Panc1 (cell line): ENCODE results near the gene LRGUK. TPM values are rescaled to one million over a fixed set of nuclear protein-coding genes. Genes with fewer than 3 reads are reported as not detected.
A peak's percentile ranks its signal among the peaks of the same experiment; 100 is the strongest.
"Not testable (repeated sequence)": the region's sequence is repeated elsewhere in the genome, so short reads cannot be mapped to it uniquely, and the experiment has no call there.

ENCODE experiments used
- ATAC-seq: fragments of 200-7000 bp; cut with Tn5 transposase; 2 replicates; pipeline ENCODE4 v1.9.1; 2020; ENCODE audit warnings: mild to moderate bottlenecking, moderate library complexity
- Bru-seq: library from RNA; stranded (reverse); fragments of 400-500 nt; gene quantifications from one replicate; lab custom pipeline; 2021; lab: Mats Ljungman, UMichigan
- BruChase-seq, 2 experiments: library from RNA; stranded (reverse); fragments of 400-500 nt; gene quantifications; one replicate each; lab custom pipeline; 2021; lab: Mats Ljungman, UMichigan
- BruUV-seq: library from RNA; stranded (reverse); fragments of 400-500 nt; replicated peaks from 2 replicates; lab custom pipeline; 2021; lab: Mats Ljungman, UMichigan
- CTCF ChIA-PET: fragments of 300-600 bp; sonication (Branson Sonifier 250); formaldehyde crosslinking; loops from one replicate; lab custom pipeline; 2022; ENCODE audit warnings: antibody characterized with exemption; lab: Charles Lee
- POLR2A ChIA-PET: fragments of 300-600 bp; sonication (Branson Sonifier 250); formaldehyde crosslinking; loops from one replicate; lab custom pipeline; 2022; ENCODE audit warnings: antibody characterized with exemption; lab: Charles Lee
- DNase-seq: peaks from one replicate; pipeline ENCODE4 v3.0.0-alpha.2; 2010; ENCODE audit warnings: low read depth, low spot score
- H3K27ac ChIP-seq: 2 replicates; pipeline ENCODE4 v1.5.1; 2011; ENCODE audit warnings: mild to moderate bottlenecking, low read length, inconsistent platforms
- H3K27me3 ChIP-seq: fragments of 200-500 bp; sonication (Bioruptor generic); 2 replicates; pipeline ENCODE4 v1.6.0; 2014; ENCODE audit warnings: low read length, inconsistent platforms; ENCODE audit not compliant: control insufficient read depth, insufficient read depth
- H3K36me3 ChIP-seq: fragments of 200-500 bp; sonication (Bioruptor generic); 2 replicates; pipeline ENCODE4 v1.5.1; 2014; ENCODE audit warnings: inconsistent platforms, mild to moderate bottlenecking, low read length, moderate library complexity; ENCODE audit not compliant: control insufficient read depth, insufficient read depth
- H3K4me1 ChIP-seq: 2 replicates; pipeline ENCODE4 v1.5.1; 2011; ENCODE audit warnings: inconsistent platforms, mild to moderate bottlenecking, low read length, moderate library complexity; ENCODE audit not compliant: control insufficient read depth, insufficient read depth
- H3K4me3 ChIP-seq, 2 experiments: 2 replicates each; pipeline ENCODE4 v1.5.1; 2011 to 2012; ENCODE audit warnings: low read depth in 2 of 2, low read length in 2 of 2, mild to moderate bottlenecking in 2 of 2, inconsistent platforms in 1 of 2, moderate library complexity in 1 of 2
- H3K9me3 ChIP-seq: fragments of 200-500 bp; sonication (Bioruptor generic); 2 replicates; pipeline ENCODE4 v1.5.1; 2014; ENCODE audit warnings: low read depth, mild to moderate bottlenecking, inconsistent platforms, low read length, moderate library complexity; ENCODE audit not compliant: control insufficient read depth, insufficient read depth
- POLR2AphosphoS5 ChIP-seq: IDR thresholded peaks from 2 replicates; pipeline ENCODE4 v1.6.1; 2012; ENCODE audit warnings: mild to moderate bottlenecking, low read depth, low read length, moderate library complexity
- SIN3A ChIP-seq: IDR thresholded peaks from 2 replicates; pipeline ENCODE4 v1.6.1; 2012; ENCODE audit warnings: low read depth, mild to moderate bottlenecking, low read length, moderate library complexity, borderline replicate concordance; ENCODE audit not compliant: insufficient read depth
- TCF7L2 ChIP-seq: IDR thresholded peaks from 2 replicates; pipeline ENCODE4 v1.6.1; 2011; ENCODE audit warnings: mild to moderate bottlenecking, low read depth, low read length, inconsistent platforms
- in situ Hi-C: cut with HindIII; loops from 2 replicates; pipeline ENCODE4 v1.10.0; 2016; ENCODE audit warnings: low sequenced_read_pairs, low pct_unique_long_range_greater_than_20kb
- intact Hi-C: fragments of 100-400 bp; cut with micrococcal nuclease; formaldehyde crosslinking; loops from one replicate; pipeline ENCODE4 v1.10.0; 2022; ENCODE audit not compliant: unreplicated experiment
- long read RNA-seq: library from polyadenylated mRNA; unstranded; transcript quantifications from one replicate; pipeline ENCODE4 v2.0.0, GENCODE V29; 2021; ENCODE audit not compliant: unreplicated experiment
- polyA plus RNA-seq: library from polyadenylated mRNA; unstranded; fragments of >200 nt; gene quantifications from one replicate; pipeline ENCODE4 v1.2.1, GENCODE V29; 2012; ENCODE audit warnings: missing spikeins; ENCODE audit not compliant: insufficient read length
- total RNA-seq: library from RNA; stranded (reverse); gene quantifications from one replicate; pipeline ENCODE4 v1.2.1, GENCODE V29; 2021; ENCODE audit not compliant: unreplicated experiment
- TF ChIP-seq, protein P1 (sequence below): fragments of 450-650 bp; IDR thresholded peaks from 2 replicates; pipeline ENCODE4 v1.5.1; 2017; ENCODE audit warnings: mild to moderate bottlenecking
- TF ChIP-seq, protein P2 (sequence below), 2 experiments: IDR thresholded peaks; 2 replicates each; pipeline ENCODE4 v1.6.1; 2011 to 2012; ENCODE audit warnings: low read depth in 2 of 2, control low read depth in 1 of 2, low read length in 1 of 2, mild to moderate bottlenecking in 1 of 2, moderate library complexity in 1 of 2; ENCODE audit not compliant: insufficient read depth in 1 of 2

LRGUK gene, protein sequence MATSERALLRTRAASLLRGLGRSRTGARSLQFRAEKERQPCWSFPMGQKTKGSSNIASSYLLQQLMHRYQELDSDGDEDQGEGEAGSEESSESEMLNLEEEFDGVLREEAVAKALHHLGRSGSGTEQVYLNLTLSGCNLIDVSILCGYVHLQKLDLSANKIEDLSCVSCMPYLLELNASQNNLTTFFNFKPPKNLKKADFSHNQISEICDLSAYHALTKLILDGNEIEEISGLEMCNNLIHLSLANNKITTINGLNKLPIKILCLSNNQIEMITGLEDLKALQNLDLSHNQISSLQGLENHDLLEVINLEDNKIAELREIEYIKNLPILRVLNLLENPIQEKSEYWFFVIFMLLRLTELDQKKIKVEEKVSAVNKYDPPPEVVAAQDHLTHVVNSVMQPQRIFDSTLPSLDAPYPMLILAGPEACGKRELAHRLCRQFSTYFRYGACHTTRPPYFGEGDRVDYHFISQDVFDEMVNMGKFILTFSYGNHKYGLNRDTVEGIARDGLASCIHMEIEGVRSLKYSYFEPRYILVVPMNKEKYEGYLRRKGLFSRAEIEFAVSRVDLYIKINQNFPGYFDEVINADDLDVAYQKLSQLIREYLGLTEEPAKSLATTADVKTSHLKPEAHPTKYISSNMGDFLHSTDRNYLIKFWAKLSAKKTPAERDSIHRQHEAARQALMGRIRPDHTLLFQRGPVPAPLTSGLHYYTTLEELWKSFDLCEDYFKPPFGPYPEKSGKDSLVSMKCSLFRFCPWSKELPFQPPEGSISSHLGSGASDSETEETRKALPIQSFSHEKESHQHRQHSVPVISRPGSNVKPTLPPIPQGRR
- 0.23 TPM for total RNA-seq
- 0.08 TPM for polyA plus RNA-seq
- percentile 29 among the genes with signal in this experiment for Bru-seq, nascent RNA
- percentile 37 among the genes with signal in this experiment for BruChase-seq, experiment 1, labeled RNA remaining after a 2-hour chase
- BruChase-seq, experiment 2, labeled RNA remaining after a 6-hour chase = percentile 38 among the genes with signal in this experiment
- long read RNA-seq, partial matches to known transcripts = 0 of 1 reads
- long read RNA-seq, other reads (novel, unspliced or antisense) = 1 of 1 reads

DNA sequence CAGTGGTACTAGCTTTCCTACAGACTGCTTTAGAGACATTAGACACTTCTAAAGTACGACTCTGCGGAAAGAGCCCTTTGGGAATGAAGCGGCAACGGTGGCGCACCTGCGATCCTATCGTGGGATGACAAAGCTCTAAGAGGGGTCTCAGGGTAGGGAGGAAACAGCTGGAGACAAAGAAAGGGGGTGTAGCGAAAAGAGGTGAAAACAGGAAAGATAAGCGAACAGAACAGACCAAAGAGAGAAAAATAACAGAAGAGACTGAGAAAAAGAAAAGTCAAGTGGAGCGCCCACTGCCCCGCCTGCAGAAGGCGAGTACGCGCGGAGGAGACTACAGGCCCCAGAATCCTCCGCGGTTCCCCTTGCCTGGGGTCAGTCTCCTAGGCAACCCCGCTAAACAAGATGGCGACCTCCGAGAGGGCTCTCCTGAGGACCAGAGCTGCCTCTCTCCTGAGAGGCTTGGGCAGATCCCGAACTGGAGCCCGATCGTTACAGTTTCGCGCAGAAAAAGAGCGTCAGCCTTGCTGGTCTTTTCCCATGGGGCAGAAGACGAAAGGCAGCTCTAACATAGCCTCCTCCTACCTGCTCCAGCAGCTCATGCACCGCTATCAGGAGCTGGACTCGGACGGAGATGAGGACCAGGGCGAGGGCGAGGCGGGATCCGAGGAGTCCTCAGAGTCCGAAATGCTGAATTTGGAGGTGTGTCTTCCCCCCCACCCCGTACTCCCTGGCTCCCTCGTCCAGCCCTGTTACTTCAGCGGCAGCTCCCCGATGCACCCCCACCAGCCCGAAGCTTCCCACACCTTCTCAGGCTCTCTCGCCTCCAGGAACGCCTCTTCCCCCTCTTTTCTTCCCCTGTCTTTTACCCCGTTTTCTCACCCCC lies at the start of gene LRGUK:
Gene LRGUK (plus strand): TSS at position 375 of the 883 bp plus-strand sequence. CDS start 28 bp downstream, at position 403.
- intact Hi-C loops (no loop called here), in situ Hi-C loops (no loop called here)
- Histone ChIP-seq H3K36me3 (no peaks in the 10 kb centered on the region), H3K4me3 (peak within 1 kb of the TSS; percentile 74 to 91), H3K4me1 (no peaks in the 10 kb centered on the region), H3K27ac (no peak within 1 kb of the TSS), H3K27me3 (peaks cover 26% of the 10 kb centered on the region), H3K9me3 (no peaks in the 10 kb centered on the region)
- DNase-seq (peak; percentile 46), ATAC-seq (peak; percentile 100)
- TF ChIP-seq SIN3A (peak; percentile 96), TCF7L2 (no peak), POLR2AphosphoS5 (no peak)
- TF ChIP-seq, protein P1, sequence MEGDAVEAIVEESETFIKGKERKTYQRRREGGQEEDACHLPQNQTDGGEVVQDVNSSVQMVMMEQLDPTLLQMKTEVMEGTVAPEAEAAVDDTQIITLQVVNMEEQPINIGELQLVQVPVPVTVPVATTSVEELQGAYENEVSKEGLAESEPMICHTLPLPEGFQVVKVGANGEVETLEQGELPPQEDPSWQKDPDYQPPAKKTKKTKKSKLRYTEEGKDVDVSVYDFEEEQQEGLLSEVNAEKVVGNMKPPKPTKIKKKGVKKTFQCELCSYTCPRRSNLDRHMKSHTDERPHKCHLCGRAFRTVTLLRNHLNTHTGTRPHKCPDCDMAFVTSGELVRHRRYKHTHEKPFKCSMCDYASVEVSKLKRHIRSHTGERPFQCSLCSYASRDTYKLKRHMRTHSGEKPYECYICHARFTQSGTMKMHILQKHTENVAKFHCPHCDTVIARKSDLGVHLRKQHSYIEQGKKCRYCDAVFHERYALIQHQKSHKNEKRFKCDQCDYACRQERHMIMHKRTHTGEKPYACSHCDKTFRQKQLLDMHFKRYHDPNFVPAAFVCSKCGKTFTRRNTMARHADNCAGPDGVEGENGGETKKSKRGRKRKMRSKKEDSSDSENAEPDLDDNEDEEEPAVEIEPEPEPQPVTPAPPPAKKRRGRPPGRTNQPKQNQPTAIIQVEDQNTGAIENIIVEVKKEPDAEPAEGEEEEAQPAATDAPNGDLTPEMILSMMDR = no peak
- BruUV-seq = no TSS peak
- ChIA-PET CTCF (interaction anchor here (1.1 kb wide), 1 partner anchor 14 kb away, joined by 4 read pairs; no protein-coding TSS in a partner anchor), POLR2A (no interaction called here)

DNA sequence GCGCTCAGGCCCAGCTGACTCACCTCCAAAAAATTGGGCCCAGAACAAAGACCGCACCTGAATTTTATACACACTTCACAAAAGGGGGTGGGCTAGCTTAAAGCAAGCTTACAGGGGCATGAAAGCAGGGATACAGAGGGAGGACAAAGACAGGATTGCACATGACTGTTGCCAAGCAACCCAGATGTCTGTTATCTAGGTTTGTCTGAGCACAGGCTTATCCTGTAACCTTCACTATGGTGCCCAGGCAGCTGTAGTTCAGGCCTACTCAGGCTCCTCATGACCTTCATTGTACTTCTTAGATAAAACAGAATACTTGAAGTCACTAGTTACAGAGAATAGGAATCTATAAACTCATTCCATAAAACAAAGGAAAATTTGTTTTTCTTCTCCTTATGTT lies 49.6 kb upstream of the LRGUK start:
- in situ Hi-C loops, POLR2A ChIA-PET, H3K9me3 ChIP-seq, H3K36me3 ChIP-seq, H3K27ac ChIP-seq, intact Hi-C loops, H3K4me3 ChIP-seq, H3K4me1 ChIP-seq, CTCF ChIA-PET, ATAC-seq, BruUV-seq, DNase-seq, H3K27me3 ChIP-seq: not testable (repeated sequence)

DNA sequence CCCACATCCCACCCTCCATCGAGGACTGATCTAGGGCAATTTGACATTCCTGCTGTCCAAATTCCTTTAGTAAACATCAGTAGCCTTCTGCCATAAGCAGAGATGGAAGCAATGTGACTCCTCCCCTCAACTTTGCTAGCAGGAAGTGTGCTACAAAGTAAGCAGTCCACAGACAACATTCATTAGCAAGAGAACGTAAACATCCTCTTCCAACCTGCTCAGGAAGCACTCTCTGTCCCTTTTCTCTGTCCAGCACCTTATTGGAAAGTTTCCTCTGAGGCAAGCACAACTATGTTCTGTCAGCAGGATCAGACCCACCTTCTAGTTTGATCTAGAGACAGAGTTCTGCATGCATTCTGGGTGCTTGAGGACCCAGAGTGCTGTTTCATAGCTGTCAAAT lies 48.1 kb upstream of the LRGUK start:
- in situ Hi-C loops = no loop called here
- no peaks in the 10 kb centered on the region for H3K9me3 ChIP-seq
- H3K36me3 ChIP-seq = no peaks in the 10 kb centered on the region
- TF ChIP-seq POLR2AphosphoS5 (no peak), TCF7L2 (no peak), SIN3A (no peak)
- TF ChIP-seq, protein P1 = no peak
- TF ChIP-seq, protein P2, sequence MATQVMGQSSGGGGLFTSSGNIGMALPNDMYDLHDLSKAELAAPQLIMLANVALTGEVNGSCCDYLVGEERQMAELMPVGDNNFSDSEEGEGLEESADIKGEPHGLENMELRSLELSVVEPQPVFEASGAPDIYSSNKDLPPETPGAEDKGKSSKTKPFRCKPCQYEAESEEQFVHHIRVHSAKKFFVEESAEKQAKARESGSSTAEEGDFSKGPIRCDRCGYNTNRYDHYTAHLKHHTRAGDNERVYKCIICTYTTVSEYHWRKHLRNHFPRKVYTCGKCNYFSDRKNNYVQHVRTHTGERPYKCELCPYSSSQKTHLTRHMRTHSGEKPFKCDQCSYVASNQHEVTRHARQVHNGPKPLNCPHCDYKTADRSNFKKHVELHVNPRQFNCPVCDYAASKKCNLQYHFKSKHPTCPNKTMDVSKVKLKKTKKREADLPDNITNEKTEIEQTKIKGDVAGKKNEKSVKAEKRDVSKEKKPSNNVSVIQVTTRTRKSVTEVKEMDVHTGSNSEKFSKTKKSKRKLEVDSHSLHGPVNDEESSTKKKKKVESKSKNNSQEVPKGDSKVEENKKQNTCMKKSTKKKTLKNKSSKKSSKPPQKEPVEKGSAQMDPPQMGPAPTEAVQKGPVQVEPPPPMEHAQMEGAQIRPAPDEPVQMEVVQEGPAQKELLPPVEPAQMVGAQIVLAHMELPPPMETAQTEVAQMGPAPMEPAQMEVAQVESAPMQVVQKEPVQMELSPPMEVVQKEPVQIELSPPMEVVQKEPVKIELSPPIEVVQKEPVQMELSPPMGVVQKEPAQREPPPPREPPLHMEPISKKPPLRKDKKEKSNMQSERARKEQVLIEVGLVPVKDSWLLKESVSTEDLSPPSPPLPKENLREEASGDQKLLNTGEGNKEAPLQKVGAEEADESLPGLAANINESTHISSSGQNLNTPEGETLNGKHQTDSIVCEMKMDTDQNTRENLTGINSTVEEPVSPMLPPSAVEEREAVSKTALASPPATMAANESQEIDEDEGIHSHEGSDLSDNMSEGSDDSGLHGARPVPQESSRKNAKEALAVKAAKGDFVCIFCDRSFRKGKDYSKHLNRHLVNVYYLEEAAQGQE (IDR thresholded peaks at IDR 0.05; ENCODE audit: insufficient read depth in 1 of 2, low read depth in 2 of 2, low read length in 1 of 2) = no peak
- H3K4me1 ChIP-seq = no peaks in the 10 kb centered on the region
- intact Hi-C loops = no loop called here
- no peak for ATAC-seq
- H3K27ac ChIP-seq = no peak overlapping the region
- H3K27me3 ChIP-seq = no peaks in the 10 kb centered on the region
- no peak overlapping the region for H3K4me3 ChIP-seq
- no peak for DNase-seq
- no TSS peak for BruUV-seq
- ChIA-PET CTCF (no interaction called here), POLR2A (no interaction called here)
